HepG2 (cell line): Measurements from ENCODE around the gene SINHCAF. TPM values are rescaled to one million over a fixed set of nuclear protein-coding genes. Genes with fewer than 3 reads are reported as not detected.

Source experiments
- ATAC-seq: fragments of 200-7000 bp; cut with Tn5 transposase; 3 replicates; pipeline ENCODE4 v1.9.1; 2020; ENCODE audit warnings: mild to moderate bottlenecking, moderate library complexity
- BruUV-seq: library from RNA; stranded (reverse); fragments of 400-500 nt; replicated peaks from 2 replicates; lab custom pipeline; 2021; lab: Mats Ljungman, UMichigan
- CTCF ChIA-PET: fragments of 300-600 bp; formaldehyde crosslinking; extraction: SDS; loops from one replicate; lab custom pipeline; 2021; ENCODE audit warnings: low total read pairs, inconsistent platforms, low intra/inter-chr PET ratio; lab: Yijun Ruan, JAX
- POLR2A ChIA-PET: fragments of 350-600 bp; sonication (Branson Sonifier 250); formaldehyde crosslinking; loops from one replicate; lab custom pipeline; 2020; ENCODE audit warnings: antibody characterized with exemption, inconsistent platforms; lab: Yijun Ruan, JAX
- DNase-seq: peaks from one replicate; pipeline ENCODE4 v3.0.0-alpha.2; 2015; ENCODE audit warnings: low spot score
- FAIRE-seq: peaks from 3 replicates; lab custom pipeline; 2011; peaks lifted over from hg19 to GRCh38; lab: Jason Lieb, UNC
- H2AFZ ChIP-seq: one replicate; pipeline ENCODE4 v1.6.1; 2011; ENCODE audit warnings: low read length, inconsistent platforms
- H3K27ac ChIP-seq: fragments of 300-600 bp; 3 replicates; pipeline ENCODE4 v1.8.0; 2011; ENCODE audit warnings: mixed run types, mild to moderate bottlenecking, mixed read lengths, low read length, inconsistent platforms; ENCODE audit not compliant: insufficient read depth; ENCODE audit errors: extremely low read length
- H3K27me3 ChIP-seq, 2 experiments: fragments of 200-600 bp in 1 of 2; 2 replicates in 1 of 2; 3 replicates in 1 of 2; pipeline versions ENCODE4 v1.6.0 to v1.8.0; 2011; ENCODE audit warnings: low read length in 2 of 2, mild to moderate bottlenecking in 2 of 2, moderate library complexity in 2 of 2, inconsistent platforms in 1 of 2; ENCODE audit not compliant: insufficient read depth in 2 of 2, control insufficient read depth in 1 of 2
- H3K36me3 ChIP-seq, 2 experiments: fragments of 200-600 bp in 1 of 2; replicated peaks in 1 of 2; 2 replicates in 1 of 2; 3 replicates in 1 of 2; pipeline versions ENCODE4 v1.5.1 to v1.8.0; 2011; ENCODE audit warnings: low read length in 2 of 2, inconsistent platforms in 1 of 2; ENCODE audit not compliant: insufficient read depth in 2 of 2, control insufficient read depth in 1 of 2
- H3K4me1 ChIP-seq: 2 replicates; pipeline ENCODE4 v1.5.1; 2012; ENCODE audit warnings: low read length, inconsistent platforms; ENCODE audit not compliant: insufficient read depth
- H3K4me2 ChIP-seq: 2 replicates; pipeline ENCODE4 v1.6.0; 2011; ENCODE audit warnings: low read depth, low read length, inconsistent platforms
- H3K4me3 ChIP-seq, 3 experiments: fragments of 200-600 bp in 1 of 3; sonication (generic), shearing (Covaris generic) in 1 of 3; replicated peaks in 1 of 3; 2 replicates each; pipeline ENCODE4 v1.5.1; 2011 to 2016; ENCODE audit warnings: low read length in 3 of 3, inconsistent platforms in 2 of 3, low read depth in 2 of 3, mild to moderate bottlenecking in 2 of 3, control low read depth in 1 of 3, mixed read lengths in 1 of 3; ENCODE audit not compliant: insufficient read depth in 1 of 3
- H3K79me2 ChIP-seq: one replicate; pipeline ENCODE4 v1.6.1; 2011; ENCODE audit warnings: low read length, inconsistent platforms; ENCODE audit not compliant: insufficient read depth
- H3K9ac ChIP-seq: 2 replicates; pipeline ENCODE4 v1.6.0; 2011; ENCODE audit warnings: mild to moderate bottlenecking, low read depth, low read length, inconsistent platforms; ENCODE audit not compliant: insufficient read depth
- H3K9me3 ChIP-seq: 2 replicates; pipeline ENCODE4 v1.5.1; 2012; ENCODE audit warnings: mild to moderate bottlenecking, low read length
- H4K20me1 ChIP-seq: 2 replicates; pipeline ENCODE4 v1.6.0; 2011; ENCODE audit warnings: inconsistent platforms, mild to moderate bottlenecking, low read length, moderate library complexity; ENCODE audit not compliant: insufficient read depth
- CAMTA2 ChIP-seq: sonication (generic); formaldehyde crosslinking; IDR thresholded peaks from 2 replicates; pipeline ENCODE4 v1.4.0; 2020; ENCODE audit warnings: mild to moderate bottlenecking, missing genetic modification reagents, borderline replicate concordance
- GTF3A ChIP-seq: sonication (generic); formaldehyde crosslinking; conservative IDR thresholded peaks from 2 replicates; pipeline ENCODE4 v1.4.0; 2020; ENCODE audit warnings: mild to moderate bottlenecking, missing genetic modification reagents
- NAIF1 ChIP-seq: sonication (generic); formaldehyde crosslinking; IDR thresholded peaks from 2 replicates; pipeline ENCODE4 v1.5.0; 2020; ENCODE audit warnings: mild to moderate bottlenecking, missing genetic modification reagents, borderline replicate concordance
- ZNF20 ChIP-seq: sonication (generic); formaldehyde crosslinking; IDR thresholded peaks from 2 replicates; pipeline ENCODE4 v1.4.0; 2020; ENCODE audit warnings: mild to moderate bottlenecking, moderate library complexity, missing genetic modification reagents
- ZNF260 ChIP-seq: sonication (generic); formaldehyde crosslinking; IDR thresholded peaks from 2 replicates; pipeline ENCODE4 v1.4.0; 2020; ENCODE audit warnings: missing genetic modification reagents, low read depth, mild to moderate bottlenecking, borderline replicate concordance
- ZSCAN25 ChIP-seq: sonication (generic); formaldehyde crosslinking; IDR thresholded peaks from 2 replicates; pipeline ENCODE4 v1.8.0; 2022; ENCODE audit warnings: mild to moderate bottlenecking, missing genetic modification reagents
- WGBS: methylation state at CpG from one replicate; pipeline ENCODE4 v1.1.6; 2017; ENCODE audit warnings: low lambda C conversion rate; 5-methylcytosine and 5-hydroxymethylcytosine counted together
- in situ Hi-C: cut with HindIII; loops from 2 replicates; pipeline ENCODE4 v1.10.0; 2017; ENCODE audit warnings: low pct_unique_long_range_greater_than_20kb; ENCODE audit not compliant: extremely low pct_ligation_motif_present
- intact Hi-C: fragments of 100-400 bp; cut with micrococcal nuclease; formaldehyde crosslinking; loops from one replicate; pipeline ENCODE4 v1.10.0; 2022; ENCODE audit not compliant: unreplicated experiment
- polyA plus RNA-seq, 8 experiments: library from polyadenylated mRNA; depleted of rRNA in 3 of 8; stranded (reverse) in 7 of 8; unstranded in 1 of 8; fragments of >200 nt; fragmentation: Illumina TruSeq in 4 of 8; extraction: Trizol in 4 of 8; gene quantifications; 2 replicates each; pipeline versions ENCODE4 v1.2.1 to v1.2.3, GENCODE V29; 2011 to 2016; ENCODE audit warnings: low read depth in 4 of 8, missing spikeins in 1 of 8, mixed read lengths in 1 of 8; ENCODE audit not compliant: insufficient read depth in 1 of 8
- total RNA-seq, 5 experiments: library from RNA; depleted of rRNA; stranded (reverse); fragments of >200 nt; fragmentation: Illumina TruSeq; extraction: Trizol; gene quantifications; 2 replicates each; pipeline ENCODE4 v1.2.3, GENCODE V29; 2016; ENCODE audit warnings: low read depth in 1 of 5
- TF ChIP-seq, protein P1 (sequence below): sonication (generic); formaldehyde crosslinking; IDR thresholded peaks from 2 replicates; pipeline ENCODE4 v1.5.0; 2020; ENCODE audit warnings: missing genetic modification reagents
- TF ChIP-seq, protein P2 (sequence below): sonication (generic); formaldehyde crosslinking; IDR thresholded peaks from 2 replicates; pipeline ENCODE4 v1.4.0; 2020; ENCODE audit warnings: missing genetic modification reagents, mild to moderate bottlenecking, borderline replicate concordance
- TF ChIP-seq, protein P3 (sequence below): IDR thresholded peaks from 2 replicates; pipeline ENCODE4 v1.6.1; 2016; ENCODE audit warnings: missing biosample characterization, missing genetic modification reagents, low read depth
- TF ChIP-seq, protein P4 (sequence below): sonication (generic); formaldehyde crosslinking; IDR thresholded peaks from 2 replicates; pipeline ENCODE4 v1.8.1; 2023; ENCODE audit warnings: mild to moderate bottlenecking, inconsistent platforms, moderate library complexity, missing genetic modification reagents, borderline replicate concordance

SINHCAF gene
- total and polyA plus RNA-seq, 2 of the 13 experiments (the other 11 are each of a cell fraction or from before 2014, with no cell fraction given), result 54.6 to 97.8 TPM

DNA sequence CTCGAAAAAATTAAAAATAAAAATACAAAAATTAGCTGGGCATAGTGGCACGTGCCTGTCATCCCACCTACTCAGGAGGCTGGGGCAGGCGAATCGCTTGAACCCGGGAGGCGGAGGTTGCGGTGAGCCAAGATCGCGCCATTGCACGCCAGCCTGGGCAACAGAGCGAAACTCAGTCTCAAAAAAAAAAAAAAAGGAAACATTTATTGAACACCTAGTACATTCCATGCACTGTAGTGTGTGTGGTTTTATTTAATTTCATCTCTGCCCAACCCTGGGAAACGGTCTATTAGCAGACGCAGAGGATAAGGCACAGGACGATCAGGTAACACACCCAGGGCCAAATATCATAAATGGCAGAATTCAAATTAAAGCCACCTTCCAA, 35.8 kb upstream of the SINHCAF start:
- peak overlapping the region; percentile 100 for H3K4me2 ChIP-seq

More for the DNA sequence above, 35.8 kb upstream of the SINHCAF start:
- H3K79me2 ChIP-seq, result no peaks in the 10 kb centered on the region
- H3K4me1 ChIP-seq, result peaks cover 27% of the 10 kb centered on the region
- DNase-seq, result no peak
- H3K36me3 ChIP-seq, result no peaks in the 10 kb centered on the region
- no peaks in the 10 kb centered on the region for H3K9me3 ChIP-seq
- H3K27me3 ChIP-seq, result no peaks in the 10 kb centered on the region; a peak in 1 of 5 replicates
- H3K4me3 ChIP-seq, result peak overlapping the region; percentile 64 to 77 (median 73)
- 73% methylated on average over 14 of the region's 14 CpGs for WGBS
- FAIRE-seq, result no peak
- POLR2A ChIA-PET, result interaction anchor here (1.0 to 2.5 kb wide), 5 partner anchors 9 to 229 kb away, joined by 3 to 36 read pairs (median 7); partner anchors contain the start of genes DENND5B and SINHCAF
- in situ Hi-C loops, result no loop called here
- peak overlapping the region; percentile 84 for H3K27ac ChIP-seq
- CTCF ChIA-PET, result no interaction called here
- peak; percentile 3; the same call in 2 of the 3 replicates for ATAC-seq
- peak overlapping the region; percentile 99 for H2AFZ ChIP-seq
- intact Hi-C loops, result loop anchor here (1.0 to 2.0 kb wide), 2 partner anchors 9 to 35 kb away; partner anchors contain the start of gene SINHCAF
- TF ChIP-seq, protein P1, sequence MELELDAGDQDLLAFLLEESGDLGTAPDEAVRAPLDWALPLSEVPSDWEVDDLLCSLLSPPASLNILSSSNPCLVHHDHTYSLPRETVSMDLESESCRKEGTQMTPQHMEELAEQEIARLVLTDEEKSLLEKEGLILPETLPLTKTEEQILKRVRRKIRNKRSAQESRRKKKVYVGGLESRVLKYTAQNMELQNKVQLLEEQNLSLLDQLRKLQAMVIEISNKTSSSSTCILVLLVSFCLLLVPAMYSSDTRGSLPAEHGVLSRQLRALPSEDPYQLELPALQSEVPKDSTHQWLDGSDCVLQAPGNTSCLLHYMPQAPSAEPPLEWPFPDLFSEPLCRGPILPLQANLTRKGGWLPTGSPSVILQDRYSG (CRISPR knock-in tag), result no peak
- TF ChIP-seq CAMTA2 (CRISPR knock-in tag), result peak; percentile 17; the same call in 1 of the 2 replicates
- TF ChIP-seq NAIF1 (CRISPR knock-in tag), result no peak
- TF ChIP-seq GTF3A (CRISPR knock-in tag), result no peak
- TF ChIP-seq ZNF260 (CRISPR knock-in tag), result no peak
- TF ChIP-seq, protein P2, sequence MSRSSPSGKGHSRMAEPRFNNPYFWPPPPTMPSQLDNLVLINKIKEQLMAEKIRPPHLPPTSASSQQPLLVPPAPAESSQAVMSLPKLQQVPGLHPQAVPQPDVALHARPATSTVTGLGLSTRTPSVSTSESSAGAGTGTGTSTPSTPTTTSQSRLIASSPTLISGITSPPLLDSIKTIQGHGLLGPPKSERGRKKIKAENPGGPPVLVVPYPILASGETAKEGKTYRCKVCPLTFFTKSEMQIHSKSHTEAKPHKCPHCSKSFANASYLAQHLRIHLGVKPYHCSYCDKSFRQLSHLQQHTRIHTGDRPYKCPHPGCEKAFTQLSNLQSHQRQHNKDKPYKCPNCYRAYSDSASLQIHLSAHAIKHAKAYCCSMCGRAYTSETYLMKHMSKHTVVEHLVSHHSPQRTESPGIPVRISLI (CRISPR knock-in tag), result no peak
- TF ChIP-seq, protein P3, sequence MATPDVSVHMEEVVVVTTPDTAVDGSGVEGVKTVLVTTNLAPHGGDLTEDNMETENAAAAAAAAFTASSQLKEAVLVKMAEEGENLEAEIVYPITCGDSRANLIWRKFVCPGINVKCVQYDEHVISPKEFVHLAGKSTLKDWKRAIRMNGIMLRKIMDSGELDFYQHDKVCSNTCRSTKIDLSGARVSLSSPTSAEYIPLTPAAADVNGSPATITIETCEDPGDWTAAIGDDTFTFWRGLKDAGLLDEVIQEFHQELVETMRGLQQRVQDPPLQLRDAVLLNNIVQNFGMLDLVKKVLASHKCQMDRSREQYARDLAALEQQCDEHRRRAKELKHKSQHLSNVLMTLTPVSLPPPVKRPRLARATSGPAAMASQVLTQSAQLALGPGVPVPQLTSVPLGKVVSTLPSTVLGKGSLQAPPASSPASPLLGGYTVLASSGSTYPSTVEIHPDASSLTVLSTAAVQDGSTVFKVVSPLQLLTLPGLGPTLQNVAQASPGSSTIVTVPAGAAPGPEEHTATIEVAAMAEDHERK (CRISPR knock-in tag), result no peak
- no peak for TF ChIP-seq ZNF20 (CRISPR knock-in tag)
- 0 out of 2 replicates have a peak, but pooled peaks have one; percentile 0 for TF ChIP-seq ZSCAN25 (CRISPR knock-in tag)
- TF ChIP-seq, protein P4, sequence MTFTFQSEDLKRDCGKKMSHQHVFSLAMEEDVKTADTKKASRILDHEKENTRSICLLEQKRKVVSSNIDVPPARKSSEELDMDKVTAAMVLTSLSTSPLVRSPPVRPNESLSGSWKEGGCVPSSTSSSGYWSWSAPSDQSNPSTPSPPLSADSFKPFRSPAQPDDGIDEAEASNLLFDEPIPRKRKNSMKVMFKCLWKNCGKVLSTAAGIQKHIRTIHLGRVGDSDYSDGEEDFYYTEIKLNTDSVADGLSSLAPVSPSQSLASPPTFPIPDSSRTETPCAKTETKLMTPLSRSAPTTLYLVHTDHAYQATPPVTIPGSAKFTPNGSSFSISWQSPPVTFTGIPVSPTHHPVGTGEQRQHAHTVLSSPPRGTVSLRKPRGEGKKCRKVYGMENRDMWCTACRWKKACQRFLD (CRISPR knock-in tag), result no peak
- no peaks in the 10 kb centered on the region for H4K20me1 ChIP-seq
- no TSS peak for BruUV-seq
- H3K9ac ChIP-seq, result peak overlapping the region; percentile 88
